ENCODE data around the gene PPP1R3G. TPM values are rescaled to one million over a fixed set of nuclear protein-coding genes. Genes with fewer than 3 reads are reported as not detected.

PPP1R3G gene
- total and polyA plus RNA-seq, 8 donors = 0.17 to 1.4 (median 1.0) TPM

GRCh38 chr6:5122504-5123112 is 37.5 kb downstream of the PPP1R3G start:
- H3K9me3 ChIP-seq = peaks cover 0 to 3% of the 10 kb centered on the region in 2 donors
- no peaks in the 10 kb centered on the region for H3K4me1 ChIP-seq
- no peak overlapping the region for H3K27ac ChIP-seq
- no peak for TF ChIP-seq CTCF (IDR thresholded peaks at IDR 0.05)
- intact Hi-C loops (cut with DNase I) = no loop called here
- H3K4me3 ChIP-seq = no peak overlapping the region
- no peaks in the 10 kb centered on the region for H3K27me3 ChIP-seq
- no peak for ATAC-seq
- no peaks in the 10 kb centered on the region for H3K36me3 ChIP-seq
- no peak for DNase-seq

- ATAC-seq = no peak
- peaks cover 0 to 3% of the 10 kb centered on the region in 2 donors for H3K9me3 ChIP-seq
- no peaks in the 10 kb centered on the region for H3K27me3 ChIP-seq
- DNase-seq = no peak
- TF ChIP-seq CTCF (IDR thresholded peaks at IDR 0.05) = no peak
- H3K4me3 ChIP-seq = no peak overlapping the region
- intact Hi-C loops (cut with DNase I) = no loop called here
- H3K4me1 ChIP-seq = no peaks in the 10 kb centered on the region
- no peaks in the 10 kb centered on the region for H3K36me3 ChIP-seq
- no peak overlapping the region for H3K27ac ChIP-seq
These were observed 38.4 kb downstream of the PPP1R3G start for GRCh38 chr6:5123296-5124143.

GRCh38 chr6:5124526-5124925 is 39.4 kb downstream of the PPP1R3G start:
- Histone ChIP-seq H3K4me1 (no peaks in the 10 kb centered on the region), H3K36me3 (no peaks in the 10 kb centered on the region), H3K27me3 (no peaks in the 10 kb centered on the region), H3K4me3 (no peak overlapping the region), H3K27ac (no peak overlapping the region), H3K9me3 (peaks cover 0 to 3% of the 10 kb centered on the region in 2 donors)
- ATAC-seq (no peak), DNase-seq (no peak)
- no peak for TF ChIP-seq CTCF (IDR thresholded peaks at IDR 0.05)
- intact Hi-C loops (cut with DNase I) = no loop called here

DNA sequence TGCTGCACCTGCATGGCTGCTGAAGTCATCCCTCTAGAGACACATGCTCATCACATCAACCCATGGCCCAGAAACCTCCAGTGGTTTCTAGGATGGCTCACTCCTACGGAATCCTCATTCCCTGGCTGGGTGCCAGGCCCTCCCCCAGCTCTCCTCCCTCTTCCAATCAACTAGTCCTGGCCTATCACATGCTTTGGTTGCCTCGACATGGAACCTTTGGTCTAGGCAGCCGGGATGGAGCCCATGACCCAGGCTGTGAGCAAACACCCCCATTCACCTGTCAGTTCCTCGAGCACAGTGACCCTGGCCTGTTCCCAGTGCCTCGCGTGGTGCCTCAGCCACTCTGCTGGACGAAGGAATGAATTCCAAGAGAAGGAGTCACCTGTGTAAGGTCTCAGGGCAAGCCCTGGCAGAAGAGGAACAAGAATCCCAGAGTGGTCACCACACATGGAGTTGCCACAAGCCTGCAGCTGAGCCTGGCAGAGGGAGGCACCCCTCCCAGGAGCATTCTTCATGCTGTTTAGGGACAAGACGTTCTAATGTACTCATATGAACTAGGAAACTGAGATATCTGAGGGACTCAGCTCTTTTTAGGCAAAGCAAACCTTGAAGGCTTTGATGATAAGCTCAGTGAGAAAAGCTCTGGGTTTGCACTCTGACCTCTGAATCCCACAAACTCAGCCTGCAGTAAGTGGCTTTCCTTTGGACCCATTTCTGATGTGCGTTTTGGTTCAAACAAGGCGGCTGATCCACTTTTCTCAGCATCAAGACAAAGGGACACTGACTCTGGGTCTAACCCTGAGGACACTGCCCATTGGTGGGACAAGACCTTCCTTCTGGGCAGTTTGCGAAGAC is 40.2 kb downstream of the PPP1R3G start:
- Histone ChIP-seq H3K27me3 (no peaks in the 10 kb centered on the region), H3K4me3 (no peak overlapping the region), H3K27ac (no peak overlapping the region), H3K36me3 (no peaks in the 10 kb centered on the region), H3K4me1 (no peaks in the 10 kb centered on the region), H3K9me3 (peaks cover 0 to 3% of the 10 kb centered on the region in 2 donors)
- peak; percentile 46 for ATAC-seq
- intact Hi-C loops (cut with DNase I) = no loop called here
- DNase-seq = no peak
- no peak for TF ChIP-seq CTCF (IDR thresholded peaks at IDR 0.05)

- no peak for ATAC-seq
- TF ChIP-seq CTCF (IDR thresholded peaks at IDR 0.05) = no peak
- no peaks in the 10 kb centered on the region for H3K4me1 ChIP-seq
- intact Hi-C loops (cut with DNase I) = no loop called here
- H3K27me3 ChIP-seq = no peaks in the 10 kb centered on the region
- no peak overlapping the region for H3K4me3 ChIP-seq
- no peaks in the 10 kb centered on the region for H3K36me3 ChIP-seq
- no peaks in the 10 kb centered on the region for H3K9me3 ChIP-seq
- DNase-seq = no peak
- H3K27ac ChIP-seq = no peak overlapping the region
These were observed 41.1 kb downstream of the PPP1R3G start for GRCh38 chr6:5126214-5126613.

All from left lung (tissue), 10 donors.